PC-9 (cell line): Measurements from ENCODE around the gene SMIM36. TPM values are rescaled to one million over a fixed set of nuclear protein-coding genes. Genes with fewer than 3 reads are reported as not detected.

Experiments
- BruUV-seq: library from RNA; stranded (reverse); fragments of 400-500 nt; replicated peaks from 2 replicates; lab custom pipeline; 2021; lab: Mats Ljungman, UMichigan
- CTCF ChIA-PET: fragments of 300-600 bp; sonication (Branson Sonifier 250); formaldehyde crosslinking; loops from one replicate; lab custom pipeline; 2022; ENCODE audit warnings: antibody characterized with exemption; lab: Charles Lee
- POLR2A ChIA-PET: fragments of 300-600 bp; sonication (Branson Sonifier 250); formaldehyde crosslinking; loops from one replicate; lab custom pipeline; 2022; ENCODE audit warnings: antibody characterized with exemption; ENCODE audit not compliant: unreplicated experiment; lab: Charles Lee
- DNase-seq, 2 experiments: peaks; one replicate each; pipeline versions ENCODE4 v3.0.0 to v3.0.0-alpha.2; 2015 to 2022; ENCODE audit warnings: mixed read lengths in 1 of 2
- H2AFZ ChIP-seq: fragments of 200-600 bp; sonication (generic); 2 replicates; pipeline ENCODE4 v1.8.1; 2017; ENCODE audit warnings: antibody characterized with exemption
- H3F3A ChIP-seq: fragments of 200-600 bp; sonication (generic); 2 replicates; pipeline ENCODE4 v1.8.1; 2017; ENCODE audit warnings: antibody characterized with exemption, mild to moderate bottlenecking, low read depth; ENCODE audit not compliant: insufficient read depth
- H3K27ac ChIP-seq: fragments of 200-600 bp; sonication (generic); 2 replicates; pipeline ENCODE4 v1.6.1; 2016; ENCODE audit warnings: mixed run types
- H3K27me3 ChIP-seq: fragments of 200-600 bp; sonication (generic); 2 replicates; pipeline ENCODE4 v1.6.1; 2016; ENCODE audit warnings: low read depth, mixed run types; ENCODE audit not compliant: insufficient read depth
- H3K36me3 ChIP-seq: fragments of 200-600 bp; sonication (generic); 2 replicates; pipeline ENCODE4 v1.6.1; 2016; ENCODE audit warnings: low read depth, mixed run types
- H3K4me1 ChIP-seq: fragments of 200-600 bp; sonication (generic); replicated peaks from 2 replicates; pipeline ENCODE4 v1.6.1; 2016; ENCODE audit warnings: mixed run types; ENCODE audit not compliant: insufficient read depth
- H3K4me2 ChIP-seq: fragments of 200-600 bp; sonication (generic); 2 replicates; pipeline ENCODE4 v1.6.1; 2017; ENCODE audit warnings: mixed run types
- H3K4me3 ChIP-seq: fragments of 200-600 bp; sonication (generic); 2 replicates; pipeline ENCODE4 v1.6.1; 2016; ENCODE audit warnings: mixed run types
- H3K79me2 ChIP-seq: fragments of 200-600 bp; sonication (generic); 2 replicates; pipeline ENCODE4 v1.6.1; 2017; ENCODE audit warnings: low read depth, mixed run types
- H3K9me2 ChIP-seq: fragments of 200-600 bp; sonication (generic); 2 replicates; pipeline ENCODE4 v1.8.1; 2017; ENCODE audit warnings: mild to moderate bottlenecking; ENCODE audit not compliant: insufficient read depth
- H3K9me3 ChIP-seq: fragments of 200-600 bp; sonication (generic); 2 replicates; pipeline ENCODE4 v1.8.1; 2016; ENCODE audit warnings: low read depth; ENCODE audit not compliant: insufficient read depth
- H4K20me1 ChIP-seq: fragments of 200-600 bp; sonication (generic); 2 replicates; pipeline ENCODE4 v1.8.1; 2017; ENCODE audit not compliant: insufficient read depth
- EZH2 ChIP-seq: fragments of 200-600 bp; sonication (generic); IDR thresholded peaks from 2 replicates; pipeline ENCODE4 v1.8.0; 2017; ENCODE audit warnings: antibody characterized with exemption, low read depth
- intact Hi-C: fragments of 100-400 bp; cut with micrococcal nuclease; formaldehyde crosslinking; loops from one replicate; pipeline ENCODE4 v1.10.0; 2022; ENCODE audit not compliant: unreplicated experiment
- total RNA-seq: library from RNA; stranded (reverse); gene quantifications from 2 replicates; pipeline ENCODE4 v1.2.3, GENCODE V29; 2021
- TF ChIP-seq, protein P1 (sequence below): fragments of 200-600 bp; sonication (generic); conservative IDR thresholded peaks from 2 replicates; pipeline ENCODE4 v1.6.1; 2017; ENCODE audit warnings: mixed run types, antibody characterized with exemption, mild to moderate bottlenecking, moderate library complexity

SMIM36 gene
- total RNA-seq, 1 experiment from 2014 or later = not detected

DNA sequence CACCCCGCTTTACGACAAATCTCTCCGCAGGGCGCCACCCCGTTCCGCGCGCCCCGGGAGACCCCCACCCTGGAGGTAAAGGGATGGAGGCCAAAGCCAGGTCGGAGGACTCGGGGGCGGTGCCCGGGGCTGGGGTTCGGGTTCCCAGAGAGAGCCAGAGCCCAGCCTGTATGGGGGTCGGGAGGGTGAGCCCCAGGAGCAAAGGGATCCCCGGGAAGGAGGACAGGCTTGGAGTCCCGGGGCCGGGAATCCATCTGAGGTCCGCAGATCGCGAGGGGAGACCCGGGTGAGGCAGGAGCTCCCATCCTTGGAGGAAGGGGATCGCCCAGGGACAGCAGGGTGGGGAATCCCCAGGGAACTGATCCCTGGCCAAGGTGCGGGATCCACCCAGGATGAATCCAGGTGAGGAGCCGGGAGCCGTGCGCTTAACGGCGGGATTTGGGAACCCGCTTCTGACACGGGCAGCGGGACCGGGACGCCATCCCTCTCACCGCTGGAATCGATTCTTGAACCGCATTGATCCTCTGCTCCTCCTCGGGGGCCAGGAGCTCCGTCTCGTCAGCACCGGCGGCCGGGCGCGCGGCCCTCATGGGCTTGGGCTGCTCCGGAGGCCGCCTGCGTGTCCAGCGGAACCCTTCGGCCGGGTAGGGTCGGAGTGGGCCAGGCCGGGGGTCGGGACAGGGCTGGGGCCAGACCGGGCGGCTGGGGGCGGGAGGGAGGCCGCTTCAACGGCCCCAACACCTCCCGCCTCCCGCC is 89.9 kb downstream of the SMIM36 start, which contains the start of gene MMD:
TSS of gene MMD (minus strand) at position 657 of the 756 bp plus-strand sequence. CDS start at position 517, 140 bp downstream.
- H3K4me3 ChIP-seq = peak within 1 kb of the TSS; percentile 97
- H3K79me2 ChIP-seq = peaks cover 17% of the 10 kb centered on the region; the same call in 1 of the 2 replicates
- TSS peak; percentile 42 for BruUV-seq
- ChIA-PET POLR2A (no interaction called here), CTCF (no interaction called here)
- H3K9me2 ChIP-seq = no peaks in the 10 kb centered on the region
- H3F3A ChIP-seq = no peaks in the 10 kb centered on the region
- no peaks in the 10 kb centered on the region for H3K27me3 ChIP-seq
- no peaks in the 10 kb centered on the region for H4K20me1 ChIP-seq
- TF ChIP-seq, protein P1, sequence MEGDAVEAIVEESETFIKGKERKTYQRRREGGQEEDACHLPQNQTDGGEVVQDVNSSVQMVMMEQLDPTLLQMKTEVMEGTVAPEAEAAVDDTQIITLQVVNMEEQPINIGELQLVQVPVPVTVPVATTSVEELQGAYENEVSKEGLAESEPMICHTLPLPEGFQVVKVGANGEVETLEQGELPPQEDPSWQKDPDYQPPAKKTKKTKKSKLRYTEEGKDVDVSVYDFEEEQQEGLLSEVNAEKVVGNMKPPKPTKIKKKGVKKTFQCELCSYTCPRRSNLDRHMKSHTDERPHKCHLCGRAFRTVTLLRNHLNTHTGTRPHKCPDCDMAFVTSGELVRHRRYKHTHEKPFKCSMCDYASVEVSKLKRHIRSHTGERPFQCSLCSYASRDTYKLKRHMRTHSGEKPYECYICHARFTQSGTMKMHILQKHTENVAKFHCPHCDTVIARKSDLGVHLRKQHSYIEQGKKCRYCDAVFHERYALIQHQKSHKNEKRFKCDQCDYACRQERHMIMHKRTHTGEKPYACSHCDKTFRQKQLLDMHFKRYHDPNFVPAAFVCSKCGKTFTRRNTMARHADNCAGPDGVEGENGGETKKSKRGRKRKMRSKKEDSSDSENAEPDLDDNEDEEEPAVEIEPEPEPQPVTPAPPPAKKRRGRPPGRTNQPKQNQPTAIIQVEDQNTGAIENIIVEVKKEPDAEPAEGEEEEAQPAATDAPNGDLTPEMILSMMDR = no peak
- TF ChIP-seq EZH2 = no peak
- H3K27ac ChIP-seq = no peak within 1 kb of the TSS
- intact Hi-C loops = no loop called here
- H3K4me2 ChIP-seq = peak within 1 kb of the TSS; percentile 96
- H3K36me3 ChIP-seq = no peaks in the 10 kb centered on the region
- H3K4me1 ChIP-seq = peaks cover 21% of the 10 kb centered on the region; the same call in 1 of the 2 replicates
- DNase-seq = no peak
- H3K9me3 ChIP-seq = no peaks in the 10 kb centered on the region
- H2AFZ ChIP-seq = peak within 1 kb of the TSS; percentile 98

DNA sequence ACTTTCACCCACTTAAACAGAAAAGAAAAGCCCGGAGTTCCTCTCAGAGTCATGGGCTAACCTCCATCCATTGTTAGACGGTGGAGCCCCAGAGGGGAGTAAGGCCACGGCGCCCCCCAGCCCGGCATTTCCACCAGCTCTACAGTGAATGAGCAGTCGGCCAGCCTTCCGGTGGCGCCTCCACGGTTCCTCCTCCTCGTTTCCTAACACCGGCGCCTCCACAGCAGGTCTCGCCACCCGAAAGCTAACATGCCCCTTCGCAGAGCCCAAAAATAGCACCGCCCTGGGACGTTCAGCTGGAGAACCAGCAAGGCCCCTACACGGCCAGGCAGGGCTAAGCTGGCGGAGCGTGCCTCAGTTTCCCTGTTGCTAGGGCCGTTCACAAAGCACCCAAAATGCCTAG is 90.5 kb downstream of the SMIM36 start:
- BruUV-seq = no TSS peak
- intact Hi-C loops = no loop called here
- Histone ChIP-seq H3K9me3 (no peaks in the 10 kb centered on the region), H3K9me2 (no peaks in the 10 kb centered on the region), H4K20me1 (no peaks in the 10 kb centered on the region), H3K27me3 (no peaks in the 10 kb centered on the region), H2AFZ (peak overlapping the region; percentile 98), H3K27ac (no peak overlapping the region), H3K36me3 (no peaks in the 10 kb centered on the region), H3K4me3 (peak overlapping the region; percentile 97), H3K4me1 (peaks cover 21% of the 10 kb centered on the region; the same call in 1 of the 2 replicates), H3K79me2 (peaks cover 17% of the 10 kb centered on the region; the same call in 1 of the 2 replicates), H3F3A (no peaks in the 10 kb centered on the region), H3K4me2 (peak overlapping the region; percentile 96)
- DNase-seq = no peak
- CTCF ChIA-PET = no interaction called here
- POLR2A ChIA-PET = no interaction called here
- TF ChIP-seq EZH2 = no peak
- TF ChIP-seq, protein P1 = no peak

DNA sequence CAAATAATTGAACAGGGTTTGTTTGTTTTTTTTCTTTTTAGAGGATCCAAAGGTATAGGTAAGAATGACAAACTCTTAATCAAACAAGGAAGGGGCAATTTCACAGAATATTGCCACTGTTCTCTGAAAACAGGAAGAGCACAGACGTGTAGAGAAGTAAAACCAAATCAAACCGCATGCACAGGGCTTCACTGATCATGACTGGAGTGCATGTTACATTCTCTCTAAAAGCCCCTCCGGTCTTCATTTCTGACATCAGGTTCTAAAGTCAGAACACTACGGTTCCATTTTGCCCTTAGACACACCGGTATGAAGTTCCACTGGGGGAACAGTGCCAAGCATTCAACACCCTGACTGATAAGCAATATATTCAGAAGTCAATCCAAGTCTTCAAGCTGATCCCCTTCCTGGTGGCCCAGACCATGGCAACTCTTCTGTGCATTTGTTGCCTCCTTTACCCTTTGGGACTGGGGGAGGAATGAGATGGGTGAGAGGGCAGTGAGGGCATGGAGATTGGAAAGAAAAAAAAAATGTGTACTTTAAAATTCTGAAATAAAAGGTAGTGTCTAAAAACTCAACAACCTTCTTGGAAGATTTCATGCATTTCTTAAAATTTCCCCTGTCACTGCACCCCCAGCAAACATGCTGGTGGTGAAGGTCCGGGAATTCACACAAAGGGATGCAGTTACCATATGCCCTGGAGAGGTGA is 91.0 kb downstream of the SMIM36 start:
- BruUV-seq = no TSS peak
- no peaks in the 10 kb centered on the region for H3K9me2 ChIP-seq
- no peaks in the 10 kb centered on the region for H3F3A ChIP-seq
- H4K20me1 ChIP-seq = no peaks in the 10 kb centered on the region
- DNase-seq = no peak
- intact Hi-C loops = no loop called here
- H3K4me1 ChIP-seq = peaks cover 15% of the 10 kb centered on the region; the same call in 1 of the 2 replicates
- TF ChIP-seq, protein P1 = no peak
- no peak for TF ChIP-seq EZH2
- H3K4me2 ChIP-seq = peak overlapping the region; percentile 96
- H3K79me2 ChIP-seq = peaks cover 17% of the 10 kb centered on the region; the same call in 1 of the 2 replicates
- no peaks in the 10 kb centered on the region for H3K27me3 ChIP-seq
- H3K27ac ChIP-seq = no peak overlapping the region
- no peaks in the 10 kb centered on the region for H3K9me3 ChIP-seq
- H2AFZ ChIP-seq = peak overlapping the region; percentile 98; the same call in 1 of the 2 replicates
- CTCF ChIA-PET = no interaction called here
- no peaks in the 10 kb centered on the region for H3K36me3 ChIP-seq
- POLR2A ChIA-PET = no interaction called here
- H3K4me3 ChIP-seq = peak overlapping the region; percentile 97
